Colon (tissue), 2 donors: Measurements from ENCODE around the gene MMP7.
A peak's percentile ranks its signal among the peaks of the same experiment; 100 is the strongest.

Source experiments
- FAIRE-seq: peaks from 2 replicates; lab custom pipeline; 2012; peaks lifted over from hg19 to GRCh38; lab: Jason Lieb, UNC
- donor health status: control.
- donor health status: control.

Gene MMP7, protein sequence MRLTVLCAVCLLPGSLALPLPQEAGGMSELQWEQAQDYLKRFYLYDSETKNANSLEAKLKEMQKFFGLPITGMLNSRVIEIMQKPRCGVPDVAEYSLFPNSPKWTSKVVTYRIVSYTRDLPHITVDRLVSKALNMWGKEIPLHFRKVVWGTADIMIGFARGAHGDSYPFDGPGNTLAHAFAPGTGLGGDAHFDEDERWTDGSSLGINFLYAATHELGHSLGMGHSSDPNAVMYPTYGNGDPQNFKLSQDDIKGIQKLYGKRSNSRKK

DNA sequence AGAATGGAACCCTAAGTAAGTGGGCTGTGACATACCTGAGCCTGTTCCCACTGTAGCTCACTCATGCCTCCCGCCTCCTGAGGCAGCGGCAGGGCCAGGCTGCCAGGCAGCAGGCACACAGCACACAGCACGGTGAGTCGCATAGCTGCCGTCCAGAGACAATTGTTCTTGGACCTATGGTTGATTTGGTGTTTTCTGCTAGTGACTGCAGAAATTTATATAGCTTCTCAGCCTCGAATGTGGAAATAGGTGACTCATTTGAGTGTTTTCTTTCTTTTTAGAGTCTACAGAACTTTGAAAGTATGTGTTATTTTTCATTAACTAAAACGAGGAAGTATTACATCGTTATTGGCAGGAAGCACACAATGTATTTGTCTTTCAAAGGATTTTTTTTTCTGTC, at the start of gene MMP7:
MMP7 (minus strand) TSS at position 190 of the 400 bp plus-strand sequence; CDS start at position 143, 47 bp downstream.
- FAIRE-seq: no peak

DNA sequence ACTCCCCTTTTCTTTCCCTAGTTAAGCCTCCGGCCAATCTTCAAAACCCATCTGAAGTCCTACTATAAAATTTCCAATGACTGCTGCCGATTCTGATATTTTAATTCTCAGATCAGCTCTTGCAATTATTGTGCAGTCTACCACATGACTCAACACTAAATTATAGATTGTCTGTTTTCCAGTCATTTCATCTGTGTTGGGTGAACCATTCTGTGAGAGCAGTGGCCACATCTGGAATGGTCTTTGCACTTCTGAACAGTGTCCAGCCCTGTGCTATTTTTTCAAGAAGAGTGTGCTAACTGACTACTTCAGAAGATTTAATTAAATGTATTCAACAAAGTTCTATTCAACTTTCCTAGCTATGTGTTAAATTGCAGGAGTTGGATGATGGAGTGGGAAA, 47.2 kb upstream of the MMP7 start:
- FAIRE-seq: no peak

DNA sequence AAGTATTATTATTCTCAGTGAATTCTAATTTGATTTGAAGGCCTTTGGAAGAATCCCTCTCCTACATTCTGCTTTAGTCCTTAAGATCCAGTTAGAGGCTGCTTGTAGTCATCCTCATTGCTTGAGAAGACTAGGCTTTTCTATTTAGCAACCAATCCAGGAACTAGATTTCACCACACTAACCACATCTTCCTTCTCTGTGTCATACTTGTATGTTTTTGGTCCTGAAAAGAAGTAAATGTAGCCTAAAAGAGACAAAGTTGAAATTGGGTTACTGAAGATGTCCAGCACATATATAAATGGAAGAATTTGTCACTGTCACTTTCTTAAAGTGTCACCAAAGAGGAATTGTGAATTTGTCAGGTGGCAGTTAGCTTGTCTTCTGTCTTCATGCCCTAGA, 46.6 kb upstream of the MMP7 start:
- no peak for FAIRE-seq

DNA sequence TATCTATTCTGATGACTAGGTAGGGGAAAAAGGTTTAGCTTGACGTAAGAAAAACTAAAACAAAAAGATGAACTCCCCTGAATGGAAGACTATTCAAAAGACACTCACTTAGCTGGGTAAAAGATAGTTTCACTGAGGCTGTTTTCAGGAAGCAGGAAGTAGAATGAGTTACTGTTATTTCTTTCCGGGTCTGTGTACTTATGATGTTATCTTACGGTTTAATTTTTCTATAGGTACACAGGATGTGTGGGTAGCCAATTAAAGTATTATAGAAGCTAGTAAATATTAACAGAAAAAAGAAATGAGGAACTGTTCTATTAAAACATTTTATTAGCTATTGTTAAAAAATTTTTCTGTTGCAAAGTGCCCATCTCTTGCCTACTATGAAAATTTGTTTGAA, 45.8 kb upstream of the MMP7 start:
- no peak for FAIRE-seq

DNA sequence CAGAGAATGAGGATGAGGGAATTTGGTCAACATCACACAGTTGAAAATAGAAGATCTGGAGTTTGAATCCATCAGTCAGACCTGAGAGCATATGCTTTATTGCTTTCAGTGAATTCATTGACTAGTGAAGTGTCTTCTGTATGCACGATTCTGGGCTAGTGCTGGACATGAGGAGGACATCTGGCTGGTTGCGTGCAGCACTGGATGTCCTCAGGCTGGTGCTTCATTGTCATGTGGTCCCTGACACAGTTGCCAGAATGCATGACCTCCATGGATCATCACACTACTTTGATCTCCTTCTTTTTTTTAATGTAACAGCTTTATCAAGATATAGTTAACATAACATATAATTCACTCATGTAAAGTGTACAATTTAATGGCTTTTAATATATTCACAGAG, 44.5 kb upstream of the MMP7 start:
- no peak for FAIRE-seq

DNA sequence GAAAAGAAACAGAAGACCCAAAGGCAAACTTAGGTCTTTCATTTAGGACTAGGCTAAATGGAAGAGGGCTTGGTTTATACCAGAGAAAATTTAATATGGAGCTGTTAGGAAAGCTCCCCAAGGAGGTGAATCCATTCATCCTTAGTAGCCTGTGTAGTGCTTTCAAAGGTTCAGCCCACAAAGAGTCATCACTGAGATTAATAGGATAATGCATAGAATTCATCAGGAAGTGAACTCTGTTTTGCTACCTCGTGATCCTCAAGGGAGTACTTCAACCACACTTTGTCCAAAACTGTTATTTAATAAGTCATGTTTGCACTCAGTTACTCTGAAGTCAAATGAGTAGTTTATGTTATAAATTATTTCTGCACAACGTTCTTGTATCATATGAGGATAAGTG, 43.3 kb upstream of the MMP7 start:
- no peak for FAIRE-seq

DNA sequence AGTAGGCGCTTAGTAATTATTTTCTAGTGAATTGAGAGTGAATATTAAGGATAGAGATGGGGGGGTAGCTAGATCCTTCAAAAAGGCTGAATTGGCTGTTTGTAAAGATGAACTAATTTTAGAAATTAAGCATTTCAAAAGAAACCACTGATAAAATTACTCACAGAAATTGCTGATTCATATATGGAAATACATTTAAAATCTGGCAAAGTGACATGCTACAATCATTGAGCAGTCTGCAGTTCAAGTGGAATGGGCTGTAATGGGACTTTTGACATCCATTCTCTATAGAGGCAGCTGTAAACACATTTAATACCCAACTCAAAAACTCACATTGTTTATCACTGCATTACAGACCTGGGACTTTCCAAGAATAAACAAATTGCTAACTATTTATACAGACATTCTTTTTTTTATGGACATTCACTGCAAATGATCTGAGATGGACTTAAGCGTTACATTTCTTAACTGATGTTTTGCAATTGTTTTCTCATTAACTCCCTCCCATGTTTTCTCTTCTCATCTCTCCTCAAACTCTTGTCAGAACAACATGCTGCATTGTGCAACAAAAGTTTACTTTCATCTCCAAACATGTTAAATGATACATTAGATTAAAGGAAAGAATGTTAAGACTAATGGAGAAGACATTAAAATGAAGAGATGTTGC, 42.1 kb upstream of the MMP7 start:
- FAIRE-seq: no peak

DNA sequence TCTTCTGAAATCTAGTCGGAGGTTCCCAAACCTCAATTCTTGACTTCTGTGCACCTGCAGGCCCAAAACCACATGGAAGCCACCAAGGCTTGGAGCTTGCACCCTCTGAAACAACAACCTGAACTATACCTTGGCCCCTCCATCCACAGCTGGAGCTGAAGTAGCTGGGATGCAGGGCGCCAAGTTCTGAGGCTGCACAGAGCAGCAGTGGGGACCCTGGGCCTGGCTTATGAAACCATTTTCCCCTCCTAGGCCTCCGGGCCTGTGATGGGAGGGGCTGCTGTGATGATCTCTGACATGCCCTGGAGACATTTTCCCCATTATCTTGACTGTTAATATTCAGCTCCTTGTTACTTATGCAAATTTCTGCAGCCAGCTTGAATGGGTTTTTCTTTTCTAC, 38.3 kb upstream of the MMP7 start:
- FAIRE-seq: no peak

DNA sequence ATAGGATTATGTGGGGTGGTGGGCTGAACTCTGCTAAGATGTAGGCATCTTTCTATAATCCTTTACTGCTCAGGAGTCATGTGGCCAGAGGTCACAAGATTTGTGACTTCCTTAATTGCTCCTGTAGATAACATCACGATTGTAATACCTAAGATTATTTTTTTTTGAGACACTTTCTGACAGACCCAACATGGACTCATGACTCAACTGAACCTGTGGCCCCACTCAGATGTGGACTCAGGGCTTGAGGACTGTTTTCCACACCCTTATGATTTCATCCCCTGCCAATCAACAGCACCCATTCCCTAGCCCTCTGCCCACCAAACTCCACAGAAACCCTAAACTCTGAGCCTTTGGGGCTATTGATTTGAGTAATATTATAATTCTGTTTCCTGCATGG, 35.6 kb upstream of the MMP7 start:
- no peak for FAIRE-seq

DNA sequence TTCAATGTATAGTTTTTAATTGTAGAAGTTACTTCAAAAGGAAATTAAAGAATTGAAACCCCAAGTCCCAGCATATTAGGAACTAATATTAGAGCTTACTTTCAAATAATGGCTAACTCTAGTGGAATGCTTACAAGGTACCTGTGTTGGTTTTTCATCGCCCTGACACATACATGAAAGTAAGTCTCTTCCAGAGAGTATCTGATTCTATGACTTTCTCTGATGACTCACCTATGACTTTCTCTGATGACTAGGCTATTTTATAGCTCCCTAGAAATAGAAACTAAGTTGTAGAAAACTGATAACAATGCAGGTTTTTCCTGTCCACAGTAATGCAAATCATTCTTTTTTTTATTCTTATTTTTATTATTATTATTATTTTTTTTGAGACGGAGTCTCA, 33.6 kb upstream of the MMP7 start:
- FAIRE-seq: peak; percentile 10

DNA sequence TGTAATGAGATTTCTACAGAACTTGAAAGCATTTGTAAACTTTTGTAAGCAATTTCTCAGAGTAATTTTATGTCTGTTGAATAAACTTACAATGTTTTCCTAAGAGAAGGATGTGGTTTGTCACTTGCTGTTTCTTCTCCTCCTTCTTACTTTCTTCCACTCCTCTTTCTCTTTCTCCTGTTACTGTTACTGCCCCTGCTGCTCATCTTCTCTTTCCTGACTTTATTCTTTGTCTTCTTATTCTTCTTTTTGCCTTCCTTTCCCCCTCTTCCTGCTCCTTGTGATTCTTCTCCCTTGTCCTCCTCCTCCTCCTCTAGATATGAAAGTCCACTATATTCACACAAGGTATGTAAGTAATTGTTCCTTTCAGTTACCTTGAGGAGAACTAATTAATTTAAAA, 31.1 kb upstream of the MMP7 start:
- FAIRE-seq: no peak

DNA sequence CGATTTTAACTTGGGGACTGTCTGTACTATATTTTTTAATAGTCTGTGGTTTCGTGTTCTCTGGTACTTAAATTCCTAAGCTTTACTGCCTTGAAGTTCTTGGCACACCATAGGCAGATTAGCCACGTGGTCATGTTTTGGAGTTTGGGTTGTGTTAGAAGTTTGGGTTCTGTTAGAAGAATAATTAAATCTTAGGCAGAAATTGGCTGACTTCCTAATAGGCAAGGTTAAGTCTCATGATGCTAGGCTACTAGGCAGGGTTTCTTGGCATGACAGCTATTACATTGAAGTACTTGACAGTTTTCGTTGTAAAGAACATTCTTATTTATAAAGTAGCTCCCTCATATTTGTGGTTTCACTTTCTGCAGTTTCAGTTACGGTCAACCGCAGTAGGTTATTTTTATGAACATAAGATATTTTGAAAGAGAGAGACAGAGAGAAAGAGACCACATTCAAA, 30.0 kb upstream of the MMP7 start:
- no peak for FAIRE-seq

DNA sequence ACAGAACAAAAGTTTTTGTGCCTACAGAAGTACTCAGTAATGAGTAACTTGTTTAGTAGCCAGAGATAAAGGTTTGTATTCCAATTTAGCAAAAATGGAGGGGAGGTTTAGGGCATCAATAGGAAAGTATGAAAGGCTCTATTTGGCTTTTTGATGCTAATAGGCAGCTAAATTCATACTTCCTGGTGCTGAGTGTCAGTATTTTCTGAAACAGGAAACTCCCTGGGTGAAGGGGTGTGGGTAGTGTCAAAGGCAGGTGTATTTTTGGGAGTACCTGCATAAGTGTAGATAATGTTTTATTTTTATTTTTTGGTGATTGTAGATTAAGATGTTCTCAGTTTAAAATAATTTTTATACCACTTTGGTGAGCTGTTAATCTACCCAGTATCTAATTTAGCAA, 29.3 kb upstream of the MMP7 start:
- no peak for FAIRE-seq

DNA sequence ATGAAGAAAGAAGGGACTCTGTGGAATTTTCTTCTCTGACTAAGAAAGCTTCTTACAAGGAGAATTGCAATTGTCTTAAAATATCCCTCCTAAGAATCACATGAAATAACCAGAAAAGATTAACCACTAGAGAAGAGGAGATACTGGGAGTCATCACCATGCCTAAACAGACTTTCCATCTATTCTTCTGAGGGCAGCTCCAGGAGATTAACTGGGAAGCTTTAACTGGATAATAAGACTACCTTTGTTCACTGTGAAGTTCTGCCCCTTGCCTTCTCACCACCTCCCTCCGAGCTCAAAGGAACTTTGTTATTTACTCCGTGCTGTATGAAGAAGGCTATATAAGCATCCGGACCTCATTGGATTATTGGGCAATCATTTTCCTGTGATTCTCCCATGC, 24.5 kb upstream of the MMP7 start:
- FAIRE-seq: no peak

DNA sequence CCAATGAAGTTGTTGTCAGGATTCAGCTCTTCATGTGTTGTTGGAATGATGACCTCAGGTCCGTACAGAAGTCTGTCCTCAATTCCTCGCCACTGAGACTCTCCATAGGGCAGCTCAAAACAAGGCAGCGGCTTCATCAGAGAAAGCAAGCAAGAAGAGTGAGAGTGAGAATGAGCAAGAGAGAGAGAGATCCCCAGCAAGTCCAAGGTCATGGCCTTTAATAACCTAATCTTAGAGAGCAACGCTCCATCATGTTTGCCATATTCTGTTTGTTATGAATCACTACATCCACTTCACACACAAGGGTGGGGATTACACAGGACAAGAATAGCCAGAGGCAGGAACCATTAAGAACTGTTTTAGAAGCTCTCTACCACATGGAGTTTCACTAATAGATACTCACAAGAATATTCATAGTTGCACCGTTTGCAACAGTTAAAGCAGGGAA, 23.3 kb upstream of the MMP7 start:
- FAIRE-seq: no peak

DNA sequence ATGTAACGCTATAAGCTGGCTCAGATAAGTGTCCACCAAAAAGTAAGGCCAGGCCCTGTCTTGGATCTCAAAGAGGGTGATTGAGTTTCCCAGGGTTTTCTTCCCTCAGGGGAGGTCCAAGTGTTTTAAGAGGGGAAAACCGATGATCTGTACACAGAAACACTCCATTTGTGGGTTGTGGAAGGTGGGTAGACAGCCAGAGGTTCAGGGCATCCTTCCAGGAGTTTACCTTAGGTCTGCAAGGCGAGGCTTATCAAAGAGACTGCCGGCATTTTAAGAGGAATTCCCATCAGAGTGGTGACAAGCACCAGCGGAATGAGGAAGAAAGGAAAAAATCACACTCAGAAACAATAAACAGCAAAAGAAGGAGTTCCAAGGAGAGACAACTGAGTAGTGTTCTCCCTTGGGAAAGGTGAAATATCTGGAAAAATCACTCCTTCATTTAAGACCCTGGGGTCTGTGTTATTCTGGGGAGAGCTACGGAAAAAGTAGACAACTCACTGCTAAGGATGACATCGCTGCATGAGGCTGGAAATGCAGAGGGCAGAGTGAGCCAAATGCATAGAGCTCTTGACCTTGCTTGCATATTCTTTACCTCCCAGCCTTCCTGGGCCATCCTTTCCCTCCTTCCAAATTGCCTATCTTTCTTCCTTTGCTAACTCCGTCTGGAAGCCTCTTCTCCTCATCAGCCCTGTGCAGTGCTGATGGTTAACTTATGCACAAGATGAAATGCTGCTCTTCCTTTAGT, 22.1 kb upstream of the MMP7 start:
- no peak for FAIRE-seq

DNA sequence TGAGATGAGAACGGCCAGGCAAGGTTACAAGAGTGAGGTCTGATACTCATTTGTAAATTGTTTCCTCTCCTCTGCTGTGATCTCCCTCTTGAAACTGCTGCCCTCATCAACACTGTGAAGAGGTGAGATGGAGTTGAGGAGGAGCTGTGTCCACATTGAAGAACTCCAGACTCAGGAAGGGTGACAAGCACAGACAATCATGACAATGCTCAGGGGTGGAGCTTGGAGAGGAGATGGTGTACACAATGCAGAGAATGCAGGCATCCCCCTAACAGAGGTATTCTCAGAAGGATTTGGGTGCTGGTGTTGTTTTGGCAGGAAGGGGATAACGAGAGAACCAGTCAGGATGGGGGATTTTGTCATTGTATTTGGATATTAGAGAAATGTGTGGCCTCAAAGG, 21.5 kb upstream of the MMP7 start:
- no peak for FAIRE-seq

DNA sequence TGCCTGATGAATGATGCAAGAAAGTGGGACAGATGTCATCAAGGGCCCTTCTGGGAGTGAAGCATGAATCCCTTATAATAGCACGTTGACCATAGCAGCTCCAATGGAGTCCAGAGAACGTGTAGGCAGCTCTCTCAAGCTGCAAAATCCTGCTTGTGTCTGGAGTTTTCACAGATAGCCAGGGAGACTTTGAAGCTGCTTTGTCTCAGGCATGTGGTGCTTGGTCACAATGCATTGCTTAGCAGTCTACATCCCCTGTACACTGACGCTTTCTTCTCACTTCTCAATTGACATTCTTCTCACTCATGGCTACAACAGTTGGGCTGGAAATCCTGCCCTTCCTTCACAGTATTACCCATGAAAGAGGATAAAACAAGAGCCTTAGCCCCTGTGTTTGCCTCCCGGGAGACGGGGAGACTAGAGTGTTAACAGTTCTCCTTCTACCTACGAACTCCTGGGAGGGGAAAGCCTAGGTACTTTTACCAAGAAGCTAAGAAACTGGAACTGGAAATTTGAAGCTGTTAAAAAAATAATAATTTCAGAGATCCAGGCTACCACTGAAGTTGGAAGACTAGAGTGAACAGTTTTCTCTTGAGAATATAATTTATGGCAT, 20.7 kb upstream of the MMP7 start:
- FAIRE-seq: no peak

DNA sequence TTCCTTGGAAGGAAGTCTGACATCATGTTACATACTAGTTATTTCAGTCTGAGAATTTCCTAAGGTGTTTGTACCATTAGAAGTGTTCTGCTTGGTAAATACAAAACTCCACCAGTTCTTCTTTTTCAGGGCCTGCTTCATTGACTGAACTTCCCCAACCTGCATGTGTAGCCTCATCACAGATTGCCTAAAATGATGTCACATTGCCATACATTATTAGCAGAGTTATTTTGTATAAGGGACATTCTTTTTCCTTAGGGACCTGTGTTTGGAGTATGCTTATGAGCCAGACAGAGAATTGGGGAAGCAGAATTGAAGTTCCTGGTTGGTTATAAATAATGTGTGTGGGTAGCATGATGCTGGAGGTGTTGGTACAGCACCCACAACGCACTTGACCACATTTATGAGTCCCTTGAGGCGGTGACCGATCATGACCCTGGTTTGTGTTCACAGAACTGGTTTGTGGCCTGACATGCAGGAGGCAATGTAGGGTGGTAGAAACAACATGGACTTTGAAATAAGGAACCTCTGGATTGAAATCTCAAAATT, 16.4 kb upstream of the MMP7 start:
- no peak for FAIRE-seq

DNA sequence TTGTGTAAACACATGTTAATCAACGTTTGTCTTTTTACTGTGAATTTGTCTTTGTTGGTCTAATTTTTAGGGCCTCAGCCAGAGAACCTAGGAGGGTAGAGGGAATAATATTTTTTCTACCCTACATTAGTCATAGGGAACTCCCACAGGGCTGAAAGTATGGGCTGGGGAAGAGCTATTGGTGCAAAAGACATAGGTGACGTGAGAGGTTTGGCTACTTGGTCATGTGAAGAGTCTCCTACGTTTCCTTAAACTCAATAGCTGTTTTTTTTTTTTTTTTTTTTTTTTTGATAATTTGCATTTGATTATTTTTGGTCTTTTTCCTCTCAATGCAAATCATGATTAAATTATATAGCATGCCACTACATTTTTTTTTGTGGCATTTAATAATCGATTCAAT, 15.9 kb upstream of the MMP7 start:
- no peak for FAIRE-seq

DNA sequence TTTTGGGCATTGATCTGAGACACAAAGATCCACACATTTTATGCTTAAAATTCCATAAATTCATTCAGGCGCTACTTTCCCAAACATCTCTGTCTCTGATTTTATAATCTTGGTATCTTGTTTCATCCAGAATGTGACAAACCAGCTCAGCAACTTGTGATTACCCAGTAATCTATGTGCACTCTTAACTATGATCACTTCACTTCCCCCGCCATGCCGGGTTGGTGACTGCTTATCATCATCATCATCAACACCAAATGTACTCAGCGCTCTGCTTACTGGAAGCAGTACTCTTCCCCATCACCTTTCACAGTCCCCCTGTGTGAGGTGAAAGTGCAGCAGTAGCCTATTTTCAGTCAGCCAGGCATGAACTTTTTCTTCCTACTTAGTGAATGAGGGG, 15.2 kb upstream of the MMP7 start:
- FAIRE-seq: no peak

DNA sequence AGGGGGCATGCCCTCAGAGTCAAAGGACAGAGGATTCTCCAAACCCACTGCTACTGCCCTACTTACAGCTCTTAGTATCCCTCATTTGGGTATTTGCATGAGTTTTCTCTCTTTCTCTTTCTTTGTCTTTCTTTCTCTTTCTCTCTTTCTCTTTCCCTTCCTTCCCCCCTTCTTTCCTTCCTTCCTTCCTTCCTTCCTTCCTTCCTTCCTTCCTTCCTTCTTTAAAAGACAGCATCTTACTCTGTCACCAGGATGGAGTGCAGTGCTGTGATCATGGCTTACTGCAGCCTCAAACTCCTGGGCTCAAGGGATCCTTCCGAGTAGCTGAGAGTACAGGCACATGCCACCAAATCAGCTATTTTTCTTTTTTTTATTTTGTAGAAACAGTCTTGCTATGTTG, 14.0 kb upstream of the MMP7 start:
- no peak for FAIRE-seq

DNA sequence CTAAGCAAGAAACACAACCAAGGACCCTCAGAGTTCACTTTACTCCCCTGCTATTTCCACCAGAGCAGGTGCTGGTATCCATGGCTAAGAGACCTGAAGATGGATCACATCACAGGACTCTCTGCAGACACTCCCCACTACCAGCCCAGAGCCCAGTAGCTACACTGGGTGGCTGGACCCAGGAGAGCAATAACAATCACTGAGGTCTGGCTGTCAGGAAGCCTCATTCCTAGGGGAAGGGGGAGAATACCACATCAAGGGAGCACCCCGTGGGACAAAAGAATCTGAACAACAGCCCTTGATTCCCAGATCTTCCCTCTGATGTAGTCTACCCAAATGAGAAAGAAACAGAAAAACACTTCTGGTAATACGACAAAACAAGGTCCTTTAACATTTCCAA, 9.0 kb upstream of the MMP7 start:
- FAIRE-seq: no peak
